GM21786 (cell line): ENCODE measurements around the gene TDRD7.

ENCODE experiments used
- ATAC-seq: cut with Tn5 transposase; IDR thresholded peaks from one replicate; pipeline ENCODE4 v1.9.1; 2021; ENCODE audit not compliant: unreplicated experiment

The TDRD7 gene

GRCh38 chr9:97386733-97387503 lies 25.0 kb upstream of the TDRD7 start:
- no peak for ATAC-seq

GRCh38 chr9:97387504-97387886 lies 24.4 kb upstream of the TDRD7 start:
- no peak for ATAC-seq

- no peak for ATAC-seq
These were observed 23.8 kb upstream of the TDRD7 start for GRCh38 chr9:97387936-97388684.

GRCh38 chr9:97388721-97389238 lies 23.1 kb upstream of the TDRD7 start:
- peak; percentile 86 for ATAC-seq

GRCh38 chr9:97389249-97389648 lies 22.6 kb upstream of the TDRD7 start:
- ATAC-seq = no peak

GRCh38 chr9:97390791-97391406 lies 21.0 kb upstream of the TDRD7 start:
- ATAC-seq = no peak

GRCh38 chr9:97394881-97395280 lies 17.0 kb upstream of the TDRD7 start:
- ATAC-seq = no peak

GRCh38 chr9:97395745-97396144 lies 16.2 kb upstream of the TDRD7 start:
- ATAC-seq = no peak

GRCh38 chr9:97396256-97396655 lies 15.6 kb upstream of the TDRD7 start:
- ATAC-seq = no peak

- no peak for ATAC-seq
These were observed 14.7 kb upstream of the TDRD7 start for GRCh38 chr9:97397220-97397619.

GRCh38 chr9:97398999-97399758 lies 12.7 kb upstream of the TDRD7 start:
- ATAC-seq = no peak

- no peak for ATAC-seq
These were observed 8.1 kb upstream of the TDRD7 start for GRCh38 chr9:97403746-97404316.

GRCh38 chr9:97405551-97405950 lies 6.3 kb upstream of the TDRD7 start:
- ATAC-seq = no peak

GRCh38 chr9:97406620-97407177 lies 5.2 kb upstream of the TDRD7 start:
- ATAC-seq = no peak

- no peak for ATAC-seq
These were observed 3.3 kb upstream of the TDRD7 start for GRCh38 chr9:97408562-97408961.

- no peak for ATAC-seq
These were observed 482 bp upstream of the TDRD7 start for GRCh38 chr9:97411440-97411788.

GRCh38 chr9:97412626-97413385 lies 910 bp downstream of the TDRD7 start:
- ATAC-seq = peak; percentile 32

GRCh38 chr9:97413462-97413861 lies 1.6 kb downstream of the TDRD7 start:
- no peak for ATAC-seq

GRCh38 chr9:97415146-97415545 lies 3.2 kb downstream of the TDRD7 start:
- no peak for ATAC-seq

- no peak for ATAC-seq
These were observed 7.0 kb downstream of the TDRD7 start for GRCh38 chr9:97418880-97419279.
